Putamen (tissue), 1 donor: ENCODE results near the gene SH3PXD2A.
"Not testable (repeated sequence)": the region's sequence is repeated elsewhere in the genome, so short reads cannot be mapped to it uniquely, and the experiment has no call there.

Source experiments
- DNase-seq: peaks from one replicate; pipeline ENCODE4 v3.0.0-alpha.2; 2016; ENCODE audit warnings: low spot score

The SH3PXD2A gene

DNA sequence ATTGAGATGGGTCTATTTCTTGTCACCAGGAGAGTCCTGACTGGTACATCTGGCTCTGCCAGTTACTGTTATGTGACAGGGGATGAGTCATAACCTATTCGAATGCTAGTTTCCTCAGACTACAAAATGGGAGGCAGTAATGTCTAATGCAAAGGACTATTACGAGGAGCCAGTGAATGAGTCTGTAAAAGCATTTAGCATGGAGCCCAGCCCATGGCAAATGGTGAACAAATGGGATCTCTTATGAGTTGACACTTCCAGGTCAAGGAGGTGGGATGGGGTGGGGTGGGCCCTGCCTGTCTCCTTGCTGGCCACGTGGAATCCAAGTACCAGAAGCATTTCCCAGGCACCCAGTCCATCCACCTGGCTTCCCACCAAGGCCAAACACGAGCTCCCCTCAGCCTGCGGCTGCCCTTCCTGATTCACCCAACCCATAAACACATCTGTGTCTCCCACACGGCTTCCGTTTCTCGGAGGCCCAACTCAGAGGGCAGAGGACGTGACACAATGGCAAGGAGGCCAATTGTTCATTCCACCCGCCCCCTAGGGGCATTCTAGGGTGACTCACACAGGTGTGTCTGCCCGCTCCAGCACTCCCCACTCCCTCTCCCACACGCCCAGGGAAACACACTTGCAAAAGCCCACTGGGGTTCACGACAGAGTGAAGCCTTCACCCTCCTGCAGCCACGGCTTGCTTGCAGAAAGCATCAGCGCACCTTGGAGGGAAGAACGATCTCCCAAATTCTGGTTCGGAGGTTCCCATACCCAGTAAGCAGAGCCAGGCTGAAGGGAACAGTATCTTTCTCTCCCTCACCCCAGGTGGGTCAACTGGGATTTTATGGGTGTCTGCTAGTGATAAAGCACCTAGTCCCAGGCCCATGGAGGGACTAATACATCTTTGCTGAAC, 109.8 kb downstream of the SH3PXD2A start:
- peak; percentile 16 for DNase-seq

DNA sequence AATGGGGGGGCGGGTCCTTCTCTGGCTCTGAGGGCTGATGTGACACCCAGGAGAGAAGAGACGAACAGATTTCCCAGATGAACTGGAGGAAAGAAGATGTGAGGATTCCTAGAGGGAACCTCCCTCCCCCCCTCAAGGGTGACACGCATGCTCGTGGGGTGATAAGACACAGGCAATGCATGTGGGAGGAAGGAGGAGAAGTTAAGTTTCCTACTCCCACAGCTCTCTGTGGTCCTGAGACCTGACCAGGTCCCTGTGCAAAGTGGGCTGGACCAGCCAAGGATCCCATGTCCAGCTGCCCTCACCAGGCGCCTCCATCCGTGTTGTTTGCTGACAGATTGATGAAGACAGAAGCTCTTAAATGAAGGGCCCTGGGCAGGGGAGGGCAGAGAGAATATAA, 112.6 kb downstream of the SH3PXD2A start:
- DNase-seq: no peak

- no peak for DNase-seq
Measured at GRCh38 chr10:103740611-103741010, 114.8 kb downstream of the SH3PXD2A start.

GRCh38 chr10:103739039-103739764, 116.2 kb downstream of the SH3PXD2A start:
- DNase-seq: no peak

GRCh38 chr10:103737735-103738367, 117.5 kb downstream of the SH3PXD2A start:
- no peak for DNase-seq

DNA sequence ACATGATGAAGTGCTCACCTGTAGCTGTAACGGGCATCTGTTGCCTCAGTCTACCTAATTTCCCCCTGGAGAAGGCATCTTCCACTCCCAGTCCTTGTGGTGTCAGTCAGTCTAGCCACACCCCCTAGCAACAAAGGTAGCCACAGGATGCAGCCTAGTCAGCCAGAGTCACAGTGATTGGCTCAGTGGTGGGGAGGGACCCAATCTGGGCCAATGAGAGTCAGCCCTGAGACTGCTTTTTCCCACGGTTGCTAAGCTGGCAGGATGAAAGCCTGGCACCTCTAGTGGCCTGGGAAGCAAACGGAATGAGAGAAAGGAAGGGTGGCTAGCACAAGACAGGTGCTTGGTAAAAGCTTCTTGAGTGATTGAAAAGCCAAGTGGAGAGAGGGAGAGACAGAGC, 118.6 kb downstream of the SH3PXD2A start:
- DNase-seq: no peak

DNA sequence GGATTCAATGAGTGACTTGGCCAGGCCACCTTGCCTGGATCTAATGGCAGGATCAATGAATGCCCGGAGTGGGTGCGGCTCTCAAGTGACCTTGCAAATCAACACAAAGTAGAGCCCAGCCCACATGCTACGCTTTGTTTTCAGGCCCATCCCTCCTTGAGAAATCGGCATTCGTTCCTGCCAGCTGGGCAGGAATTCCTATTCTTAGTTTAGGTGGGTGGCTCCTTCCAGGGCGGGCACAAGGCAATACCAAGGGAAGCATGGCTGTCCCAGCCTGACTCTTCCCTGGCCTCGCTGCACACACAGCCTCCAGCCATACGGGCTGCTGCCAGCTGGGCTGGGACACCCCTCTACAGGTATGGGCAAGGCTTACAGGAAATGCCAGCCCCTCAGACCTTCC, 119.3 kb downstream of the SH3PXD2A start:
- no peak for DNase-seq

DNA sequence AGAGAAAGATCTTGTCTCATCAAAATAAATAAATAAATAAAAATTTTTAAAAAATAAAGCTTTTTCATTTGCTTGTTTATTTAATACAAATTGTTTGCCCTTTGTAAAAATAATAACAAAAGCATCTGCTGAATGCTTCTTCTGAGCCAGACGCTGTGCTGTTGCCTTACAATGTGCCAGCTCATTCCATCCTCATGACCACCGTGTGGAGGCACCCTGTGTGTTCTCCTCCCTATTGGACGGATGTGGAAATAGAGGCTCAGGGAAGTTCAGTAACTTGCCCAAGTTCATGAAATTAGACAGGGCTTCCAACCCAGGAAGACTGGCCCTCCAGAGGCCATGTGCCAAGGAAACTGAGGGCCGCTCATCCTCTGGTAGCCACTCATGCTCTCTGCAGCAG, 120.6 kb downstream of the SH3PXD2A start:
- DNase-seq: no peak

DNA sequence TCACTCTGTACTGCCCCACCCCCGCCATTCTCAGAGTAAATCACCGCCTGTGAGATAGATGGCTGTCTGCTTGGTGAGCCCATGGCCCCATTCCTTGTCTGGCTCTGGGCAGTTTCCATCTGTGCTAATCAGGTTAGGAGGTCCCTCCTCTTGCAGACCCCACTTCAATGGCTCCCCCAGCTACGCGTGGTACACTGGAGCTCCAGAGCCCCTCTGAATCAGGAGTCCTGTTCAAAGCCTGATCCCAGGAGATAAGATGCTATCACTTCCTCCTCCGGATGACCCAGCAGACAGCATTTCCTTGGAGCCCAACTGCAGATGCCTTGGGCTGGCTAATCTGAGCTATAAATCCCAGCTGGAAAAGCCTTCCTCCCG, 122.3 kb downstream of the SH3PXD2A start:
- no peak for DNase-seq

DNA sequence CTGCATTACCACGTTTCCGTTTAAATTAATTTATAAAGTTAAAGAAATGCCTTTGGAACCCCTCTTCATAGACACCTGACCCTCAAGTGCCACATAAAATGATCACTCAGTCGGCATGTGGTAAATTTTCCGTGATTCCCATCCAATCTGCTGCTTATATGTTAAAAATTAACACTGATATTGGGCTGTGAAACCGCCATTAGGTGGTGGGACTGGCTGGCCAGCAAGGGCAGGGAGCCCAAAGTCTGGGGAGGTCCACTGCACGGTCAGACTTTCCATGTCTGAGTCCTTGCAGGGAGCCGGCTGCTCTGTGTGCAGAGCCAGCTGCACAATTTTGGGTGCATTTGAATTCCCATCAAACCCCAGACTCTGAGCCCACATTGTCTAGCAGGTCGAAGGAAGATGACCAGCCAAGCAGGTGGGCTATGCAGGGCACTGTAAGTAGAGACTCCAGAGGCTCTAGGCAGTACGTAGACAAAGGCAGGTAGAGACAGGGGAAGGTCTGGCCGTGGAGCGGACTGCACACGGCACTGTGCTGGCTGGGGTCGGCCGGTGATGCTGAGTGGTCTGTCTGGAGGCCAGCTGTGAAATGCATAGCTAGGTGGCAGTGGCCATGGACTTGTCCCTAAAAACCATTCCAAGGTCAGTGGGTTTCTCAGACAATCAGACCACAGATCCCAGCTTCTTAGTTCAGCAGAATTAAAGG, 122.9 kb downstream of the SH3PXD2A start:
- DNase-seq: no peak

DNA sequence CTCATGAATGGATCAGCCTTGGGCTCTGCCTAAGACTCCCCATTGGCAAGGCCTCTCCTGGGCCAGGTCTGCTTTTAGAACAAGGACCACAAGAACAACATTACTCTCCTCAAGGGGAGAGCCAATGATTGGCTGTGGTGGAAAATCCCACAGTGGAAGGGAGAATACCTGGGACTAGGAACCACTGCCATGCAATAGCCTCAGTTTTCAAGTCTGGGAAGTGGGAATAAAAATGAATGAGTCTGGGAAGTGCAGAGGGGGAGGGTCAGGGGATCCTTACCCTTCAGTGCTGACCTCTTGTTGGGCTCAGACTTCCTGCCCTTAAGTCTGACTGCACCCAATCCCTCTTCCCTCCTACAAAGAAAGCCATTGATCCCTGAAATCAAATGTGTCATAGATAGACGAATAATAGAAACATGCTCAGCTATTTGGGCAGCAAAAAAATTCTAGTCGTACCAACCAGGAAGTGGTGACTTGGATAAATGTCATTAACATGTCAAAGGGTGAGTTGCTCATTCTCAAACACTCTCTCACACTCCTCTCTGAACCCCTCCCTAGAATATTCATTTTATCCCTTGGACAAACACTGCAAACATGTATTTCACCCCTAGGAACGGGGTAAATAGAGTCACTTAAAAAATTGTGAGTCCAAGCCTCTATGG, 123.6 kb downstream of the SH3PXD2A start:
- DNase-seq: no peak

DNA sequence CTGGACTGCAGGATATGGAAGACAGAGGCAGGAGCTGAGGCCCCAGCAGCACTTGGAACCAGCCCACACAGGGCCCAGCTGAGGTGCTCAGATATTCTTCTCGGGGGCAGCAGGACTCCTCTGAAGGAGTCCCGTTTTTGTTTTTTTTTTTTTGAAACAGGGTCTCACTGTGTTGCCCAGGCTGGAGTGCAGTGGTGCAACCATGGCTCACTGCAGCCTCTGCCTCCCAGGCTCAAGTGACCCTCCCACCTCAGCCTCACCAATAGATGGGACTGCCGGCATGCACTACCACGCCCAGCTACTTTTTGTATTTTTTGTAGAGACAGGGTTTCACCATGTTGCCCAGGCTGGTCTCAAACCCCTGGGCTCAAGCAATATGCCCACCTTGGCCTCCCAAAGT, 124.3 kb downstream of the SH3PXD2A start:
- not testable (repeated sequence) for DNase-seq

DNA sequence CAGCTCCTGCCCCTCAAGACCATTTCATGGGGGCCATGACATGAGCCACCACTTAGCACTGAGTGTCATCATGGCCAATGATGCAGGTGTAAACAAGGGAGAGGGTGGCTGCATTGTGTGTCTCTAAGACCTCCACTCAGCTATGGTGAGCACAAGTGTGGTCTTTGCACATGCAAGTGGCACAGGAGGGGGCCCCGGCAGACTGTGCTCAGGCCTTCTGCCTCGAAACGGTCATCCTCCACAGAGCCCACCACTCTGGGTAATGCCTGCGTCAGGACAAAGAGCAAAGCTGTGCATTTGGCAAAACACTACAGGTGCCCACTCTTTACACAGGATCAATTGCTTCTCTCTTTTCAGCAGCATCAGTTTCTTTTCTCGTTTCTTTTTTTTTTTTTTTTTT, 125.5 kb downstream of the SH3PXD2A start:
- DNase-seq: no peak

DNA sequence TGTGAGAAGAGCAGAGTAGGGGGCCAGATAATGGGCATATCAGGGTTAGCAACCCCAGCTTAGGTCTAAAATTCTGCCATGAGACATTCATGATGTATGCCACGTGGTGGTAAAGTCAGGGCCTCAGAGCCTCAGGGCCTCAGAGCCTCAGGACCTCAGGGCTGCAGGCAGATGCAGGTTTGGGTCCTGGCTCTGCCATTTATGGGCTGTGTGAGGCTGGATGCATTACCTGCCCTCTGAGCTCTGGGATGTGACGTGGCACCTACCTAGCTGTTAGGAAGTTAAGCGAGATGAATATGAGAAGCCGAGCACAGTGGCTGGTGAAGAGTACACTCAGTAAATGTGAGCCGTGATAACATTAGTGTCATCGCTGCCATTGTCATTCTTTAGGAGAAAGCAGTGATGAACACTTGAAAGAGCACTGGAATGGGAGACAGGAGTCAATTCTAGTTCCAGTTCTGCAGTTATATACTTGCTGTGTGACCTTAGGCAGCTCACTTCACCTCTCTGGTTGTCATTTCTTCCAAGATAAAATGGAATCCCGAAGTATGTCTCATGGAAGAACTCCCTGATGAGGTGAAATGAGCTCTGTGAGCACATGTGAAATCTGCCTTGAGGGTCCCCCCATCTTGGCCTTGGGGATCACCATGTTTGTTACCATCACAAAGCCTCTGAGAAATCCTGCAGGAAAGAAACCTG, 127.2 kb downstream of the SH3PXD2A start:
- DNase-seq: no peak

GRCh38 chr10:103727546-103727963, 127.8 kb downstream of the SH3PXD2A start:
- DNase-seq: peak; percentile 76

GRCh38 chr10:103726637-103727036, 128.7 kb downstream of the SH3PXD2A start:
- DNase-seq: no peak

- DNase-seq: no peak
Measured at GRCh38 chr10:103725242-103725641, 130.1 kb downstream of the SH3PXD2A start.

DNA sequence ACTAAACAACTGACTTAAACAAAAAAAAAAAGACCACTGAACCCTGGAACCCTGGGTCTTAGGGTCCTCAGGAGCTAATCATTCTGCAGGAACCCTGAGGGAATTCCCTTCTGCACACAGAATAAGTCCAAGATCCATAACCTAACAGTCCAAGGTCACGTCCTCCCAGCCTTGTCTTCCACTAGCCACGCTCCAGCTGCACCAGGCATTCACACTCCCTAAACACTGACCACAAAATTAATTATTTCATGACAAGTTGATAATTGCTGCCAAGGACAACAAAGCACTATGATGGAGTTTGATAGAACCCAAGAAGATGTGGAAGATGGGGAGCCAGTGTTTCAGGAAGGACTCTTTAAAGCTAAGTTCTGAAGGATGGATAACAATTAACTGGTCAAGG, 130.6 kb downstream of the SH3PXD2A start:
- no peak for DNase-seq

DNA sequence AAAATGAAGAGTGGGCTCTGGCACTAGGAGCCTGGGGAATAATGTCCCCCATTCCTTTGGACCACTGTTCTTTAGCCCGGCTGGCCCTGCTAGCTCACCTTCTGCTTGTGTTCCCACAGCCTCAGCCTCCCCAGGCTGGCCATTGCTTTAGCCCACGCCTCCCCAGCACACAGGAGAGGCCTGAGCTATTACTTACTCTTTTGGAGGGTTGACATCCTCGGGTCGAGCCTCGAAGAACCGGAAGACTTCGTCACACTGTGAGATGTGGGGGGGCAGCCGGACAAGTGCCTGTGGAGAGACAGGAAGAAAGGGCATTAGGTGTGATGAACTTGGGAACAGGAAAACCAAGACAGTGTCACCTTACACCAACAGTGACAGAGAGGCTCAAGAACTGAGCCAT, 131.3 kb downstream of the SH3PXD2A start:
- DNase-seq: no peak

- no peak for DNase-seq
Measured at GRCh38 chr10:103723557-103723956, 131.8 kb downstream of the SH3PXD2A start.

GRCh38 chr10:103722632-103723031, 132.7 kb downstream of the SH3PXD2A start:
- no peak for DNase-seq
